ENCODE measurements around the gene TCEANC2. TPM values are rescaled to one million over a fixed set of nuclear protein-coding genes. Genes with fewer than 3 reads are reported as not detected.

The TCEANC2 gene
- 2.2 and 3.0 TPM in 2 replicates for total RNA-seq

GRCh38 chr1:54052934-54053744 is at the start of gene TCEANC2, which contains the start of gene TMEM59:
TCEANC2 (plus strand) TSS chr1:54053608; CDS start chr1:54054423, 815 bp downstream.
TMEM59 (minus strand) TSS chr1:54053204; CDS start chr1:54053188, 16 bp downstream.

GRCh38 chr1:54017979-54018378 is 35.4 kb upstream of the TCEANC2 start, which contains the start of gene LDLRAD1:
LDLRAD1 (minus strand) TSS chr1:54018186; CDS start chr1:54018112, 74 bp downstream.

GRCh38 chr1:54152696-54153095 is 99.3 kb downstream of the TCEANC2 start, which contains the start of gene CDCP2:
CDCP2 (minus strand) TSS chr1:54153000; CDS start chr1:54152922, 78 bp downstream.

Other genes starting within 250 kb of the TCEANC2 start
- 20.2 and 24.7 TPM in 2 replicates for gene NDC1, start 215.3 kb upstream of the TCEANC2 start, total RNA-seq
- 16.4 and 27.7 TPM in 2 replicates for gene YIPF1, start 163.8 kb upstream of the TCEANC2 start, total RNA-seq
- gene DIO1, start 159.4 kb upstream of the TCEANC2 start, total RNA-seq: not detected in 2 replicates
- gene IFT25, start 107.9 kb upstream of the TCEANC2 start, total RNA-seq: 10.9 and 12.3 TPM in 2 replicates
- gene LRRC42, start 107.3 kb upstream of the TCEANC2 start, total RNA-seq: 50.7 and 52.3 TPM in 2 replicates
- under 0.01 and 0.64 TPM in 2 replicates for gene LDLRAD1, start 35.4 kb upstream of the TCEANC2 start, total RNA-seq
- gene TMEM59, start 404 bp upstream of the TCEANC2 start, total RNA-seq: 215 and 300 TPM in 2 replicates
- gene CDCP2, start 99.4 kb downstream of the TCEANC2 start, total RNA-seq: not detected in 2 replicates
- gene CYB5RL, start 146.4 kb downstream of the TCEANC2 start, total RNA-seq: 0.72 and 4.0 TPM in 2 replicates
- 48.0 and 57.5 TPM in 2 replicates for gene MRPL37, start 146.6 kb downstream of the TCEANC2 start, total RNA-seq